Left renal cortex interstitium (tissue), 4 donors: Measurements from ENCODE around the gene KCNH6. TPM values are rescaled to one million over a fixed set of nuclear protein-coding genes. Genes with fewer than 3 reads are reported as not detected.

ENCODE experiments used
- DNase-seq, 4 donors: peaks; one replicate each; pipeline ENCODE4 v3.0.0-alpha.2; 2013; ENCODE audit warnings: low read depth in 4 of 4, low spot score in 2 of 4, missing footprints in 1 of 4
- polyA plus RNA-seq, 4 donors: library from polyadenylated mRNA; unstranded; fragments of 120-200 nt; gene quantifications; one replicate each; pipeline ENCODE4 v1.2.1, GENCODE V29; 2013; ENCODE audit not compliant: insufficient read length in 4 of 4

The KCNH6 gene
- polyA plus RNA-seq, 4 donors = 1.4 to 2.7 (median 1.8) TPM

- no peak for DNase-seq
These were observed 65.6 kb downstream of the KCNH6 start for GRCh38 chr17:63588797-63589196.

GRCh38 chr17:63589646-63590045, 66.5 kb downstream of the KCNH6 start:
- no peak for DNase-seq

- DNase-seq = no peak
These were observed 69.6 kb downstream of the KCNH6 start for GRCh38 chr17:63592797-63593196.

- no peak for DNase-seq
These were observed 72.0 kb downstream of the KCNH6 start for GRCh38 chr17:63595132-63595531.

Other genes starting within 250 kb of the KCNH6 start
- gene CYB561, start 77.1 kb upstream of the KCNH6 start, polyA plus RNA-seq = 10 to 100 TPM; 25.5 to 36.2 (median 31.0) TPM
- gene ACE, start 46.3 kb upstream of the KCNH6 start, polyA plus RNA-seq = 10 to 100 TPM; 11.9 to 20.4 (median 16.3) TPM
- gene DCAF7, start 27.1 kb downstream of the KCNH6 start, polyA plus RNA-seq = 100 to 1,000 TPM; 101 to 116 (median 111) TPM
- 10 to 100 TPM; 26.7 to 30.9 (median 28.4) TPM for gene TACO1, start 77.5 kb downstream of the KCNH6 start, polyA plus RNA-seq
- 10 to 100 TPM; 27.5 to 34.9 (median 31.3) TPM for gene MAP3K3, start 99.1 kb downstream of the KCNH6 start, polyA plus RNA-seq
- gene LIMD2, start 176.8 kb downstream of the KCNH6 start, polyA plus RNA-seq = 10 to 100 TPM; 21.9 to 40.3 (median 31.8) TPM
- 10 to 100 TPM; 35.9 to 80.8 (median 54.7) TPM for gene STRADA, start 218.4 kb downstream of the KCNH6 start, polyA plus RNA-seq